Adipose tissue (tissue), 3 donors: Measurements from ENCODE around the gene UNC5A. TPM values are rescaled to one million over a fixed set of nuclear protein-coding genes. Genes with fewer than 3 reads are reported as not detected.

ENCODE experiments used
- H3K27ac ChIP-seq: one replicate; pipeline ENCODE4 v1.5.1; 2013; ENCODE audit warnings: low read depth, low read length
- WGBS, 3 donors: extraction: QIAGEN DNeasy Blood & Tissue Kit; methylation state at CpG; one replicate each; pipeline ENCODE4 v1.1.7; 2013; 5-methylcytosine and 5-hydroxymethylcytosine counted together
- polyA plus RNA-seq, 3 donors: library from polyadenylated mRNA; stranded (reverse); fragments of 200-250 nt; gene quantifications; one replicate each; pipeline ENCODE4 v1.2.3, GENCODE V29; 2013
- donor health status: healthy with polysubstance abuse.
- donor health status: Bipolar disorder and iron deficiency.
- donor health status: healthy.

Gene UNC5A
- polyA plus RNA-seq, 3 donors = 0.11 to 0.51 (median 0.24) TPM

- no peak overlapping the region for H3K27ac ChIP-seq
- 70 to 72% (median 71%) methylated on average over 3 of the region's 3 CpGs for whole genome bisulfite sequencing, 3 donors
Observed at GRCh38 chr5:176892663-176893062, 82.3 kb downstream of the UNC5A start.

- WGBS, 3 donors = 84 to 92% (median 85%) methylated on average over 6 of the region's 6 CpGs
- no peak overlapping the region for H3K27ac ChIP-seq
Observed at GRCh38 chr5:176894298-176894697, 83.9 kb downstream of the UNC5A start.

GRCh38 chr5:176895831-176896230, 85.5 kb downstream of the UNC5A start:
- 74 to 92% (median 79%) methylated on average over 4 of the region's 4 CpGs for WGBS, 3 donors
- no peak overlapping the region for H3K27ac ChIP-seq

- H3K27ac ChIP-seq = no peak overlapping the region
- 54 to 60% (median 58%) methylated on average over 3 of the region's 3 CpGs for WGBS, 3 donors
Observed at GRCh38 chr5:176897263-176897662, 86.9 kb downstream of the UNC5A start.

GRCh38 chr5:176899296-176899891, 89.0 kb downstream of the UNC5A start, which contains the start of gene HK3:
Gene HK3 (minus strand): TSS chr5:176899346. CDS start chr5:176896159, 3,187 bp downstream.
- 38 to 65% (median 42%) methylated on average over 9 of the region's 9 CpGs for WGBS, 3 donors
- peak within 1 kb of the TSS; percentile 13 for H3K27ac ChIP-seq

GRCh38 chr5:176899946-176900779, 89.8 kb downstream of the UNC5A start:
- H3K27ac ChIP-seq = peak overlapping the region; percentile 13
- 83 to 92% (median 89%) methylated on average over 4 of the region's 4 CpGs for WGBS, 3 donors

GRCh38 chr5:176900780-176901204, 90.4 kb downstream of the UNC5A start:
- 79 to 83% (median 82%) methylated on average over 7 of the region's 7 CpGs for WGBS, 3 donors
- no peak overlapping the region for H3K27ac ChIP-seq

GRCh38 chr5:176901260-176902101, 91.1 kb downstream of the UNC5A start:
- no peak overlapping the region for H3K27ac ChIP-seq

GRCh38 chr5:176902102-176902814, 91.9 kb downstream of the UNC5A start:
- 78 to 92% (median 82%) methylated on average over 6 of the region's 6 CpGs for WGBS, 3 donors
- no peak overlapping the region for H3K27ac ChIP-seq

More at GRCh38 chr5:176901260-176902101, 91.1 kb downstream of the UNC5A start:
- WGBS, 3 donors = 76 to 96% (median 80%) methylated on average over 12 of the region's 12 CpGs

- H3K27ac ChIP-seq = no peak overlapping the region
- WGBS, 3 donors = 77 to 84% (median 78%) methylated on average over 5 of the region's 5 CpGs
Observed at GRCh38 chr5:176902911-176903664, 92.7 kb downstream of the UNC5A start.

GRCh38 chr5:176904276-176904675, 93.9 kb downstream of the UNC5A start:
- H3K27ac ChIP-seq = no peak overlapping the region
- WGBS, 3 donors = 89 to 92% (median 90%) methylated on average over 3 of the region's 3 CpGs

GRCh38 chr5:176906126-176906525, 95.8 kb downstream of the UNC5A start:
- no peak overlapping the region for H3K27ac ChIP-seq
- 75 to 98% (median 82%) methylated on average over 1 of the region's 1 CpG for WGBS, 3 donors

- 78 to 95% (median 94%) methylated on average over 3 of the region's 3 CpGs for WGBS, 3 donors
- H3K27ac ChIP-seq = no peak overlapping the region
Observed at GRCh38 chr5:176906796-176907195, 96.4 kb downstream of the UNC5A start.

- H3K27ac ChIP-seq = no peak overlapping the region
- 82 to 97% (median 85%) methylated on average over 5 of the region's 5 CpGs for WGBS, 3 donors
Observed at GRCh38 chr5:176908675-176909368, 98.5 kb downstream of the UNC5A start.

- 72 to 90% (median 86%) methylated on average over 2 of the region's 2 CpGs for WGBS, 3 donors
Observed at GRCh38 chr5:176912115-176912514, 101.8 kb downstream of the UNC5A start.

GRCh38 chr5:176915906-176916305, 105.5 kb downstream of the UNC5A start:
- H3K27ac ChIP-seq = no peak overlapping the region
- WGBS, 3 donors = 74 to 98% (median 96%) methylated on average over 2 of the region's 2 CpGs

More at GRCh38 chr5:176912115-176912514, 101.8 kb downstream of the UNC5A start:
- no peak overlapping the region for H3K27ac ChIP-seq

- no peak overlapping the region for H3K27ac ChIP-seq
Observed at GRCh38 chr5:176916337-176916736, 106.0 kb downstream of the UNC5A start.
